Measurements from ENCODE around the gene ABHD10. TPM values are rescaled to one million over a fixed set of nuclear protein-coding genes. Genes with fewer than 3 reads are reported as not detected.

Gene ABHD10
- total RNA-seq, 1 donor from 2014 or later, result 43.6 TPM

DNA sequence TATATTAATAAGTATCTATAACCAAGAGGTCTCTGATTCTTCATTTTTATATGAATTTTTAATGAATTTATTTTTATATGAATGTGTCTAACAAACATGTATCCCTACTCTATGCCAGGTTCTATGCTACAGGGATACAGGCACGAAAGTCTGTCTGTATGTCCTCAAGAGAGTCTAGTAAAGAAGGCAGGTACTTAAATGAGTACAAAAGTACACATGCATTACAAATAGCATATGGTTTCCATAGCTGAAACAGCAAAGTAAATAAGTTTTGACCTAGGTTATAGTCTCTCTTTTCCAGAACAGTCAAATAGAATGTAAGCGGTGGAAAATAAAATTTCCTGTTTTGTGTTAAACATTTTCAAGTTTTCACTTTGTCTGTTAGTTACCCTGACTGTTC is 13.3 kb upstream of the ABHD10 start:
- no peak for DNase-seq (ENCODE audit: low read depth)

- no peak for DNase-seq (ENCODE audit: low read depth)
Observed at GRCh38 chr3:111967068-111967467, 11.8 kb upstream of the ABHD10 start.

DNA sequence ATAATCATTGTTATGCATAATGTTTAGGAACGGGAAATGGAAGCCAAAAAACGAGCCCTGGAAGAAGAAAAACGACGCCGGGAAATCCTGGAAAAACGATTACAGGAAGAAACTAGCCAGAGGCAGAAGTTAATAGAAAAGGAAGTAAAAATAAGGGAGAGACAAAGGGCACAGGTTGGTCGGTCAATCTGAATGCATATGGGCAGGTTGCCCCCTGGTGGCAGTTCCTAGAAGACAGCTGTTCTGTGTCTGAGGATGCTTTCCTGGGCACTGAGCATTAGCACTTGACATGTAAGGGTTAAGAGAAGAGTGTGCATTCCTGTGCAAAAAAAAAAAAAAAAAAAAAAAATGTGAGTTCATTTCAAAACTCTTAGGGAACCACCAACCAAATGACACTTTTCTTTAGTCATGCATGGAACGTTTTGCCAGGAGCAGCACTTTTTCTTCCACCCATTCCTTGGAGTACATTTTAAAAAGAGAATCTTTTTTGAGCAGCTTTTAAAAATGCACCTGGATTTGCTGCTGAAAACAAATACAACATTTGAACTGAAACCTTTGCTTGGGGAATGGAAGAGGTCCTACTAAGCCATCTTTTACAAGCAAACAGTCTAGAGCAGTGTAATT is 11.1 kb upstream of the ABHD10 start:
- peak; percentile 70 for DNase-seq (ENCODE audit: low read depth)

DNA sequence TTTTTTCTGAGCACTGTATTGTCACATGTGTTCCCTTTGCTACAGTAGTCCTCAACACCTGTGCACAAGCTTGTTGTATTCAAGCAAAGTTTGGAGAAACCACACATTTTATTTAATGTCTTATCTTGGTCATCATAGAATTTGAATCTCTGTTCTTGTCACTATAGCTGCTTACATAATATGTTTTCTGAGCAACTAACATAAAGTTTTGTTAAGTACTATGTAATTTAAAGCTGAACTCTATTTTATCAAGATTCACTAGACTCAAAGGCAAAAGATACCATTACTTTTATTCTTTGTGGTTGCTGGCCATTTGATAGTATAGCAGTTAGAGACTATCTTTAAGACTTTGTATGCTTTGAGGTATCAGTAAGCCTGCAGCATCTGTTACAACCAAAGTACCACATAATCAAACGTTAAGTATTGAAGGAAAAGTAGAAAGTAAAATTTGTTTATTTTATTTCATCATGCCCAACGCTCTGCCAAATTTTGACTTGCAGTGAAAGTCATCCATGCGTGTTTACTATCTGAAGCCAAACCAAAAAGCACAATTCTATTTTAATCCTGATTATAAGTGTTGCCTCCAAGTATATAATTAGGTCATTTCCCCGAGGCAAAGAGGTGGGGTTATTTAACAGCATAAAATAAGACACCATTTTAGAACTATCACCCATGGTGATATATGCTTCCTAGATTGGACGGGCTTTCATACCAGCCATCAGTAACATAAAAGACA is 10.3 kb upstream of the ABHD10 start:
- DNase-seq (ENCODE audit: low read depth), result no peak

DNA sequence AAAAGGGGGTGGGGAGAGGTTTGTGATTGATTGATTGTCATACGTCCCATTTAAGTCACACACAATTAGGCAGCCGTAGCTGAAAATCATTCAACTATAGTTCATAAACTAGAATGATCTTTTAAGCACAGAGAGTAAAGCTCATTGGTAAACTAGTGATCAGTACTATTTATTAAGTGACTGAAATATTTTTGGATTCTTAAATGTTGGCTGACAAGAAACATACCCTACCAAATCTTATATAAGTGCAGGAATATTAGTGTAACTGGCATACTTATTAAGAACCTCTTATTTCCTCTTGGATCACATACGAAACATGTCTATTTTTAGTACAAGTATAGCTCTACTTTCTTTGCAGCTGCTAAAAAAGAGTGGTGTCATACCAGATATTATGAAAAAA is 8.4 kb upstream of the ABHD10 start:
- no peak for DNase-seq (ENCODE audit: low read depth)

- DNase-seq (ENCODE audit: low read depth), result peak; percentile 76
Observed at GRCh38 chr3:111971533-111972130, 7.2 kb upstream of the ABHD10 start.

DNA sequence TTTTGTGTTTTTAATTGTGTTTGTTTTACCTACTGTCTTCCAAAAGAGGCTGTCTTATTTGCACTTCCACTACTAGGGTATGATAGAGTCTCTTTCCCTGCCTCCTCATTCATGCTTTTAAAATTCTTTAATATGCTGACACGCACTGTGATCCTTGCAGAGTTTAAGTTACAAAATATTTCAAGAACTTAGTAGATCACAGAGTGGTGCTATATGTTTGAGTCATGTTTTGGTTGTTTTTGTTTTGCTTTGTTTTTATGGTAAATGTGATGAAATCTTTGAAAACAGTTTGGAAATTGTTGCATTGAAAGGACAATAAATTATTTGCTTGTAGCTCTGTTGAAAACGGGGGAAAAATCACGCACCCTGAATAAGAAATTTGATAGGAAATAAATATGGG is 5.9 kb upstream of the ABHD10 start:
- DNase-seq (ENCODE audit: low read depth), result no peak

DNA sequence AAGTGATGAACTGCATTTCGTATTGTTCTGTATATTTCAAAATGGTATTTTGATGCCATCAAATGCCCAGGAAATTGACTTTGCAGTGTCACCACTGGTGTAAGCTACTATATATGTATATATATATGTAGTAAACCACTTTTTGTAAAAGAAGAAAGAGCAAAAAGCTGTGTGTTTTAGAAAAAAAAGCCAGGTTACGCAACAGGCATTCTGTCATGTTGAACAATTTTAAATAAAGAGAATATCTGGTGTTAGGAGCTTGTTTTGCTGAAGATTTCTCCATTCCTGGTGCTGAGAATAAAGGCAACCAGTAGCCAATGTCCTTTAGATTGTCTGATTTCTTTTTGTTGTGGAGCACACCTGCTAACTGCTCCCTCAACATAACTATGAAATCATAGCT is 3.7 kb upstream of the ABHD10 start:
- DNase-seq (ENCODE audit: low read depth), result no peak

DNA sequence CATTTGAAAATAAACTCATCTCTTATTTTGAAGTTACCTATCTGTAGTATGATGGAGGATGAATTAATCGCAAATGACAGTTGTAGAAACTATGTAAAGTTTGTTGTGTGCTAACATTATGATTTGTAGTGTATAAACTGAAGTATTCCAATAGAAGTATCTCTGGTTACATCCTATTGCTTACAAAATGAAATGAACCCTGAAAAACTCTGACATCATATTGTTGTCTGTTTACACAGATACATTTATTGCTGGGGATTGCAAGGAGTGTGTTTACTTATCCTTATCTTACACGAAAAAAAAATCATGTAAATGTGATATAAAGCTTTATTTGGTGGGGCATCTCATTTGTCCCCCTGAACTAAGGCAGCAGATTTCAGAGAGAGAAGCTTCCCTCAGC is 2.6 kb upstream of the ABHD10 start:
- DNase-seq (ENCODE audit: low read depth), result no peak

DNA sequence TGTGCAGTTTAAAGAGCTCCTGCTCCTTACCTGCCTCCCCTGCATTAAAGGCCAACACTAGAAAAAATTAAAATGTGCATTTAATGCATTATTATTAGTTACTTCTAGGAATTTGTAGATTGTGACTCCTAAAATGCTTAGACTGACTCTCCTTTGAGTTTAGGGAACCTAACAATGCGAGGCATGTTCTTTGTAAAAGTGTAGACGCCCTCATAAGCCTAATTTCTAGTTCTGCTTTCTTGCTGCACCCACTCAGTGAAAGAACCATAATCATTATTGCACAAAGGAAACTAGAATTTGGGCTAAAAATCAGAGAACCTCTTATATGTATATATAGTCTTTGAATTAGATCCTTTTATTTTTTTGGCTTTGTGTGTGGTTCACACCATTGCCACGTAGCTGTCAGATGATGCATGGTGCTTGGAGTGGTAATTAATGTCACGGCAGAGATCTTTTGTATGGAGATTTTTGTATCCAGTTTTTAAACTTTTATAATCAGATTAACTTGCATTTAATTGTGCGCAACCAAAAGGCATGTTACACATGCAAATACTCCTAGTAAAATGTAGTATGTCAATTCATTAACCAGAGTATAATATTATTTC is 710 bp downstream of the ABHD10 start:
- no peak for DNase-seq (ENCODE audit: low read depth)

GRCh38 chr3:111980716-111981456 is 2.1 kb downstream of the ABHD10 start:
- DNase-seq (ENCODE audit: low read depth), result no peak

DNA sequence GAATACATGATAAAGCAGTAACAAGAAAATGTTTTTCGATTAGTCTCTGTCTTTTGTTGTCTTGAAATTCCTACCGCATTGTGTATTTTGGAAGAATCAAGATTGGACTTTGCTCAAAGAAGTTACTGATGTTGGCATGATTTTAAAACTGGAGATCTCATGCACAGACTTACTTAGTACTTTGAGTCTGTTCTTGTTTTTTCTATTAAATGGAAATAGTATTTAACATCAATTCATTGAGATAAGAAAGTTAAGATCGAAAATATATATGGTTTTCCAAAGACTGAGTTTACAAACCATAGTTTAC is 2.6 kb downstream of the ABHD10 start:
- DNase-seq (ENCODE audit: low read depth), result no peak

DNA sequence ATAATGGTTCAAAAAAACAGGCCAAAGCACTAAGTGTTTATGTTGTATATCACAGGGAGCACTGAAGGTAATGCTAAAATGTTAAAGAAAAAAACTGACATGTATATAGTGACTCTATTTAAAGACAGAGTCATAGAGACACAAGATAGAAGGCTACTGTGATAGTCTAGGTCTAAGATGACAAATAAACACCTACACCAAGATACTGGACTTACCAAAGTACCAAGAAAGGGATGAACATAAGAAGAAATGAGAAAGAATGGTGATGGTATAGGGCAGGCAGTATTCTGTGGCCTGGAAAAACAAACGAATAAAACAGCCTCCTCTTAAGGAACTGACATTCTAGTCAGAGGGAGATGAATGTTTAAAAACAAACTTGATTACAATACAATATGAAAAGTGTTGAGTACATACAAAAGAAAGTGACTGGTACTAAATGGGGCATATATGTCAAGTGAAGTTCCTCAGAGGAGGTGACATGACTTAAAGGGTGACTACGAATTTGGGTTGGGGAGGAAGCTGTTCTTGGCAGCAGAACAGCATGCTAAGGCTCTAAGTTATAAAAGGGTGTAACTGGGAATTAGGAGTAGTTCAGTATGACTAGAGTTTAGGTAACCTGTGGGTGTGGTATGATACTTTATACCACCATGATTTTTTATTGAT is 5.9 kb downstream of the ABHD10 start:
- no peak for DNase-seq (ENCODE audit: low read depth)

DNA sequence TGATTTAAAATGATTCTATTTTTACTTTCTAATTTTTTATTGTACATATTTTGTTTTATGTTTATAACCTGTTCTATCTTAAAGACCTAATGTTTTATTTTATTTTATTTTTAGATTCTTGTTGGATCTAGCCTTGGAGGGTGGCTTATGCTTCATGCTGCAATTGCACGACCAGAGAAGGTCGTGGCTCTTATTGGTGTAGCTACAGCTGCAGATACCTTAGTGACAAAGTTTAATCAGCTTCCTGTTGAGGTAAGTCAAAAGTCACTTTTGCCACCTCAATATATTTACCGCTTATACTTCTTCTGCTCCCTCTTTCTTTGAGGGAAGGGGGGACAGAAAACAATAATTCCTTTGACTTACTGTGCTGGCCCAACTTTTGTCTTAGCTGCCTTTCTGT is 8.0 kb downstream of the ABHD10 start:
- no peak for DNase-seq (ENCODE audit: low read depth)

GRCh38 chr3:111989061-111989678 is 10.3 kb downstream of the ABHD10 start:
- peak; percentile 83 for DNase-seq (ENCODE audit: low read depth)

DNA sequence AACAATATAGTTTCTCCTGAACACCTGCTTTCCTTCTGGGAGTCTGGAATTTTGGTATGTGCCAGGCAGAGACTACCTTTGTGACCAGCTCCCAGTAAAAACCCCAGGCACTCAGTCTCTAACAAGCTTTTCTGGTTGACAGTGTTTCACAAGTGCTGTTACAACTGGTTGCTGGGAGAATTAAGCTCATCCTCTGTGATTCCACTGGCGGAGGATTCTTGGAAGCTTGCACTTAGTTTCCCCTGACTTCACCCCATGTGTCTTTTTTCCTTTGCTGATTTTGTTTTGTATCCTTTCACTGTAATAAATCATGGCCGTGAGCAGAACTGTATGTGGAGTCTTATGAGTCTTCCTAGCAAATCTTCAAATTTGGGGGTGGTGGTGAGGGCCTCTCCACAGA is 14.2 kb downstream of the ABHD10 start:
- no peak for DNase-seq (ENCODE audit: low read depth)

DNA sequence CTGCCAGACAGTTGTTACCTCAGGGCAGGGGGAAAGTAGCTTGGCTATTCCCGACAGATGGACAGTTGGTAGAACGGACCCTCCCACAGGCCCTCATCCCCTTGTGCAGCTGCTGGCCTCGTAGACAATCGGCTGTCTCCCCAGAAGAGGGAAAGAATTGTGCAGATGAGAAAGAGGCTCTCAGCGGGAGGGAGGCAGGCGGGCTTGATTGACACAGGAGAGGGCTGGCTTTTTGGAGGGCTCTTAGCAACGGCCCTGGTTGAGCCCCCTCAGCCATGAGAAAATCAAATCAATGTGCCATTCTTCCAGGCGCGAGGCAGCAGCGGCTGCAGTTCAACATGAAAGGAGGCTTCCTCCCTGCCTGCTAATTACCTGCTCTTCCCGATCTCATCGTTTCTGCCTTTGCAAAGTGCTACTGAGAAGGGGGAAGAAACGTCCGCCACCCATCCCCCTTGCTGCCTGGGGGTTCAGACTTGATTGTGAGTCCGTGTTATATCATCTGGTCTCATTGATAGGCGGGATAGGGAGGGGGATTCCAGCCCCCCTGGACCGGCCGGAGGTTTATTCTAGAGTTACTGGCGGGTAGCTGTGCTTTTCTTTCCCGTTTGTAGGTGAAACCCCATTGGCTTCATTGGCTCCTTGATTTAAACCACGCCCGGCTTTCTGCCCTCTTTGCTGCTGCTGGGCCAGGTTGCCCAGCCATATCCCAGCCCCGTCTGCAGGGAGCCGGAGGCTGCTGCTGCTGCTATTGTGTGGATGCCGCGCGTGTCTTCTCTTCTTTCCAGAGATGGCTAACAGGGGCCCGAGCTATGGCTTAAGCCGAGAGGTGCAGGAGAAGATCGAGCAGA is 20.0 kb downstream of the ABHD10 start, which contains the start of gene TAGLN3:
TAGLN3 (plus strand) TSS at position 287 of the 848 bp plus-strand sequence; CDS start at position 788, 501 bp downstream.
- peak; percentile 49 for DNase-seq (ENCODE audit: low read depth)

GRCh38 chr3:111999484-112000324 is 20.9 kb downstream of the ABHD10 start:
- no peak for DNase-seq (ENCODE audit: low read depth)

DNA sequence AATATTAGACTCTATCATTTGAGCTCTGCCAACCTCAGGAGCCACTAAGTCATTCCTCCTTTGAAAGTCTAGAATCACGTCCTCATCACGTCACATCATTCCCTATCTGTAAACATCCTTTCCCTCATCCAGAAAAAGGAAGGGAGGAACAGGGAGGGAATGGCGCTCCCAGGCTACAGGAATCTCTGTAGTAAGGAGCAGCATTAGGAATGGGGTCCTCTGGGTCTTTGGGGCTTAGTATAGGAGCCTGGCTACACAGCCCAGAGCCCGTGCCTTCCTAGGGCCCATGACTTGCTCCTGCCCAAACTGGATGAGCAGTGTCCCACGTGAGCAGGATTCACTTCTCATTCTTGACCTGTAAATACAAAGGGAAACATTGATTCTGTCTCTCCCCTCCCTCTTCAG is 21.5 kb downstream of the ABHD10 start:
- DNase-seq (ENCODE audit: low read depth), result no peak
